HCEC 1CT (cell line): ENCODE data around the gene IL37.

ENCODE experiments used
- DNase-seq: peaks from one replicate; pipeline ENCODE4 v3.0.0-alpha.2; 2017

The IL37 gene

GRCh38 chr2:112962308-112963175 is 51.6 kb downstream of the IL37 start:
- DNase-seq = no peak

- DNase-seq = no peak
Observed at GRCh38 chr2:112967023-112967422, 56.1 kb downstream of the IL37 start.
